HG03159 (cell line): Measurements from ENCODE around the gene NADK2.
A peak's percentile ranks its signal among the peaks of the same experiment; 100 is the strongest.

Source experiments
- ATAC-seq: cut with Tn5 transposase; IDR thresholded peaks from one replicate; pipeline ENCODE4 v1.9.1; 2021; ENCODE audit warnings: mild to moderate bottlenecking, moderate library complexity; ENCODE audit not compliant: unreplicated experiment

The NADK2 gene

GRCh38 chr5:36246036-36246800 is 4.5 kb upstream of the NADK2 start:
- ATAC-seq = no peak

- ATAC-seq = no peak
These were observed 2.4 kb upstream of the NADK2 start for GRCh38 chr5:36244076-36244475.

- no peak for ATAC-seq
These were observed 1.9 kb upstream of the NADK2 start for GRCh38 chr5:36243653-36244052.

GRCh38 chr5:36242534-36243485 is 1.1 kb upstream of the NADK2 start:
- no peak for ATAC-seq

GRCh38 chr5:36240779-36241630 is 720 bp downstream of the NADK2 start:
- peak; percentile 30 for ATAC-seq

GRCh38 chr5:36239370-36240293 is 2.1 kb downstream of the NADK2 start:
- no peak for ATAC-seq

DNA sequence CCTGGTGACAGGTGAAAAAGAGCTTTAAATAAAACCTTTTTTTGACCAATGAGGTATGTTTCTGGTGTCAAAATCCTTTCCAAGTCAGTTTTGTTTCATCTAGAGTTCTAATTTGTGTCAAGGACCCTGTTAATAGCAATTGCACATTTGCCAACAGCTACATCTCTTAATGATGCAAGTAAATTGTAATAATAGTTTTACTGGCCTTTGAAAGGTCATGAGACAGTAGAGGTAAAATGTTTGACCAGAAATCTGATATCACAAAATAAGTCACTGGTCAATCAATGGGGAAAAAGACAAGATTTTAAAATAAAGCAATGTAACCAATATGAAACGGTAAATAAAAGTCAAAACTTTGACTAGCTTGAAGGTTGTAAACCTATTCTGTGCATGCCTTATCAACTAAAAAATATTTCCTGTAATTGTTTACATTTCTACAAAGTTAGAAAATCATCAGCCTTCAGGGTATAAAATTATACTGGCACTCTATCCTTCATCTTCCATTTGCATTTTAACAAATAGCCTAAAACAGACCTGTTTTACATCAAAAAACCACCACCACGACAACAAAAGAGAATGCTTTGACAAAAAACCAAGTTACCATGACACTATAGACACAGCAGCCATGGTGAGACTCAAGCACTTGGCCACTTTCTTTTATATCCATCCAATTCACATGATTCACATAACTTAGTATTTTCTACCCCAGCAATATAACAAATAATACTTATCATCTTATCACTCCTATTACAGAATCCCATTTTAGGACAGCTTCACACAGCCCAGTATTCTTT is 3.0 kb downstream of the NADK2 start:
- ATAC-seq = no peak

DNA sequence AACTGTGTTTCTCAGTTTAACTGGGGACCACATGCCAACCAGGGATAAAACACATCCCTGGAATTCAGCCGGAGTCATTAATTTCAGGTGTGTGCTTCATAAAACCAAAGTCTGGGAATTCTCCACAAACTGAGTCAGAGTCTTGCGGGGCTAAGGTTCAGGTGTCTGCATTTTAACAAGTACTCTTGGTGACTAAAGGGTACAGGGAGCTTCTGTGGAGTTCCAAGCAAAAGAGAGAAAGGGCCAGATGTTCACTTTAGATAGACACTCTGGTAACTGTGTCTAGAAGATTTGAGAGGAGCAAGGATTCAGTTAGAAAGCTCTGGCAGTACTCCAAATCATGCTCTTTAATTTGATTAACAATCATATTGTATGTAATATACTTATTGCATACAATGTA is 4.0 kb downstream of the NADK2 start:
- ATAC-seq = no peak

DNA sequence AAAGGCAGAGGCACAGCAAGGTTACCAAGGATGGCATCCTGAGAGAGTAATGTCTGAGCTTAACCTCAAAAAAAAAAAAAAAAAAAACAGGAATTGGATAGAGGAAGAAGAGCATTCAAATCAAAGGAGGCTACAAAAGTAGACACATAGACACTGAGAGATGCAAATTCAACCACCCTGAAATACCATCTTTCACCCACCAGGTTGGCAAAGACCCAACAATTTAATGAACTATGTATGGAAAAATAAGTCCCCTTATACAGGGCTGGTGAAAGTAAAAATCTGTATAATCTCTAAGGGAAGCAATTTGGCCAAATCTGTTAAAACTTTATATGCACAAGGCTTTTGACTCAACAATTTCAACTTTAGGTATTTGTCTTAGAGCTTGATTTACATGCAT is 4.9 kb downstream of the NADK2 start:
- no peak for ATAC-seq

DNA sequence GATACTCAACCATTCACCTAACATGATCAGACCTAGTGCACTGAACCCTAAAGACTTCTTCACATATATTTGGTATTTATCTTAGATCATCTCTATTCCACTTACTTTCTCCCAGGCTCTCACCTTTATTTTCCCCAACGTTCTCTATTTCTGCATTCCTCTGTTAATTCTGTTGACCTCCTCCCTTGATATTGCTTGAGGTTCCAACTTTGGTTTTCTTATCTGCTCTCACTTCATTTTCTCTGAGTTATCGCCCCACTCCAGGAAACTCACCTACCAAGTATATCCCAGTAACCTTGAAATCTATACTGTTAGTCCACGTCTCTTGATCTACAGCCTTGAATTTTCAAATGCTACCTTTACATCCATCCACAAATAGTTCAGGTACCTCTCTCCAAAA is 9.2 kb downstream of the NADK2 start:
- no peak for ATAC-seq

- no peak for ATAC-seq
These were observed 11.5 kb downstream of the NADK2 start for GRCh38 chr5:36230151-36230790.

- ATAC-seq = no peak
These were observed 13.2 kb downstream of the NADK2 start for GRCh38 chr5:36228505-36228904.

- no peak for ATAC-seq
These were observed 14.7 kb downstream of the NADK2 start for GRCh38 chr5:36227046-36227445.

DNA sequence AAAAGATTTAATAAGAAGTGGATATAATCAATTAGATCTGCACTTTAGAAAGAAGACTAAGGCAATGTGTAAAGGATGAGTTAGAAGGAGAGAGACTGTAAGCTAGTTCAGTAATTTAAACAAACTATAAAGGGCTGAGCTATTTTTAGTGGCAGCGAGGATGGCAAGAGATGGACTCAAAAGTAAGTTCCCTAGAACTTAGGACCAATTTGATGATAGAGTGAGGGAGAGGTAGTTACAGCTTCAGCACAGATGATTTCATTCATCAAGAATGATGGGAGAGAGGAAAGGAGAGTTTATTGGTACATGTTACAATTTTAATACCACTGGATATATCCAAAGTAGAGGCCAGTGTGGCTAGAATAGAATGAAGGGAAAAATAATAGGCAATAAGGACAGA is 19.1 kb downstream of the NADK2 start:
- no peak for ATAC-seq

GRCh38 chr5:36217988-36218387 is 23.7 kb downstream of the NADK2 start:
- ATAC-seq = no peak

- ATAC-seq = no peak
These were observed 24.2 kb downstream of the NADK2 start for GRCh38 chr5:36217567-36217966.

- ATAC-seq = no peak
These were observed 25.8 kb downstream of the NADK2 start for GRCh38 chr5:36215910-36216309.

DNA sequence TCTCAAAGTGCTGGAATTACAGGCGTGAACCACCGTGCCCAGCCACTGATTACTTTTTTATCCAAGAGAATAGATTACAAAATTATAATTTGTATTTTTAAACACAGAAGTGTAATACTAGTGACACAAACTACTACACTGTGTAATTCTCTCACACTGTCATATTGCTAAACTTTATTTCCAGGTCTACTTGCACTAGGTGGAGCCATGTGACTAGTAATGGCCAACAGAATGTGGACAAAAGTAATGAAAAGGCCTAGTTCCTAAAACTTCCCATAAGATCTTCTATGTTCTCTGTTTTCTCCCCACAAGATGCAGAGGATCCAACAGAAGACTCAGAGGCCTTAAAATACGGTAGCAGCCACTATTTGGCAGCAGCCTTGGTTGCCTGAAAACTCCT is 27.3 kb downstream of the NADK2 start:
- ATAC-seq = no peak

DNA sequence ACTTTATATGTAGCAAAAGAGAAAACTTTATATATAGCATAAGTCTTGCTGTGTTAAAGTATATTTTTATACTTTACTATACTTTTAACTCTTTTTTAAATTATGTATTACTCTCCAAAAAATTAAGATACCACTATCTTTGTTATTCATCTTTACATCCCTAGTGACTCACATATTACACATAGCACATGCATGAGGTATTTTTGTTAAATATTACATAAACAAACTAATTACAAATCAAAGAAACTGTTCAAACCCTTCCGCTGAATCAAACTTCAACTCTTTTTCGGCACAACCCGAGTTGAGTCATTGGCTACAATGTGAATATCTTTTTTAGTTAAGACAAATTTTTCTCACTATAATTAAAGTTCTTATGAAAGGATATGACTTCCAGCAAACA is 32.1 kb downstream of the NADK2 start:
- no peak for ATAC-seq
